NCI-H2029 (cell line): ENCODE data around the gene NFYC.
"Not testable (repeated sequence)": the region's sequence is repeated elsewhere in the genome, so short reads cannot be mapped to it uniquely, and the experiment has no call there.

Experiments
- DNase-seq: peaks from one replicate; lab custom pipeline; 2025; lab: John Stamatoyannopoulos, UW

The NFYC gene

GRCh38 chr1:40665335-40666171 is 26.0 kb upstream of the NFYC start, which contains the start of gene RIMS3:
Gene RIMS3, minus strand, starts transcription at chr1:40665682. Its CDS starts 23,757 bp downstream, at chr1:40641925.
- DNase-seq, result peak; percentile 98

- DNase-seq, result peak; percentile 100
Observed at GRCh38 chr1:40668769-40669525, 22.6 kb upstream of the NFYC start.

- peak; percentile 86 for DNase-seq
Observed at GRCh38 chr1:40673452-40673851, 18.1 kb upstream of the NFYC start.

GRCh38 chr1:40676501-40676900 is 15.0 kb upstream of the NFYC start:
- DNase-seq, result no peak

- DNase-seq, result peak; percentile 80
Observed at GRCh38 chr1:40679165-40679953, 12.1 kb upstream of the NFYC start.

GRCh38 chr1:40684669-40685068 is 6.8 kb upstream of the NFYC start:
- DNase-seq, result no peak

GRCh38 chr1:40687059-40687458 is 4.4 kb upstream of the NFYC start:
- no peak for DNase-seq

GRCh38 chr1:40687661-40688060 is 3.8 kb upstream of the NFYC start:
- no peak for DNase-seq

- DNase-seq, result no peak
Observed at GRCh38 chr1:40689737-40690136, 1.8 kb upstream of the NFYC start.

GRCh38 chr1:40690771-40691537 is 550 bp upstream of the NFYC start:
- no peak for DNase-seq

- peak; percentile 81 for DNase-seq
Observed at GRCh38 chr1:40692429-40692895, 958 bp downstream of the NFYC start.

- DNase-seq, result no peak
Observed at GRCh38 chr1:40693425-40693824, 1.9 kb downstream of the NFYC start.

GRCh38 chr1:40694353-40694874 is 2.9 kb downstream of the NFYC start:
- no peak for DNase-seq

GRCh38 chr1:40696294-40696693 is 4.8 kb downstream of the NFYC start:
- DNase-seq, result no peak

GRCh38 chr1:40697436-40697835 is 5.9 kb downstream of the NFYC start:
- no peak for DNase-seq

GRCh38 chr1:40699787-40700186 is 8.3 kb downstream of the NFYC start:
- peak; percentile 57 for DNase-seq

- no peak for DNase-seq
Observed at GRCh38 chr1:40701684-40702083, 10.2 kb downstream of the NFYC start.

- not testable (repeated sequence) for DNase-seq
Observed at GRCh38 chr1:40702810-40703209, 11.3 kb downstream of the NFYC start.

GRCh38 chr1:40703316-40703715 is 11.8 kb downstream of the NFYC start:
- peak; percentile 97 for DNase-seq

GRCh38 chr1:40704817-40705733 is 13.6 kb downstream of the NFYC start:
- DNase-seq, result peak; percentile 84
